ENCODE results near the gene RHBDL1.

The RHBDL1 gene

GRCh38 chr16:637081-638018, 38.1 kb upstream of the RHBDL1 start:
- POLR2A ChIA-PET: interaction anchor here (0.9 to 1.1 kb wide), 2 partner anchors 23 to 100 kb away, joined by 3 read pairs; no protein-coding TSS in a partner anchor
- Histone ChIP-seq H3K36me3 (ENCODE audit: control insufficient read depth in 4 of 4, insufficient read depth in 4 of 4, low read length in 3 of 4) (peaks cover 0 to 22% (median 14%) of the 10 kb centered on the region in 4 experiments), H3K4me1 (ENCODE audit: control extremely low read depth in 1 of 4, control insufficient read depth in 4 of 4, insufficient read depth in 4 of 4, low read length in 3 of 4) (peaks cover 0 to 42% (median 38%) of the 10 kb centered on the region in 4 experiments), H3K27me3 (replicated peaks in 2 of 5; ENCODE audit: control insufficient read depth in 4 of 5, insufficient read depth in 5 of 5, low read length in 4 of 5) (no peaks in the 10 kb centered on the region), H3K9me3 (ENCODE audit: control extremely low read depth in 1 of 5, control insufficient read depth in 4 of 5, insufficient read depth in 2 of 5, low read depth in 1 of 5, low read length in 4 of 5) (no peaks in the 10 kb centered on the region), H3K4me3 (ENCODE audit: control insufficient read depth in 1 of 7, extremely low read depth in 1 of 7, insufficient read depth in 4 of 7, low read depth in 2 of 7, low read length in 6 of 7) (peak overlapping the region; percentile 81 to 96 (median 86)), H3K27ac (ENCODE audit: insufficient read depth in 1 of 2, low read depth in 1 of 2, low read length in 2 of 2, poor library complexity in 1 of 2, severe bottlenecking in 2 of 2) (peak overlapping the region; percentile 75 to 91)
- peak in 2 of 3 donors; percentile 63 to 89 for DNase-seq
- 17% methylated on average over 36 of the region's 53 CpGs for WGBS (ENCODE audit: insufficient coverage)
- CTCF ChIA-PET: interaction anchor here (0.7 to 3.3 kb wide), 6 partner anchors 12 to 52 kb away, joined by 3 to 9 read pairs (median 4); partner anchors contain the start of genes RHOT2 and WDR90

DNA sequence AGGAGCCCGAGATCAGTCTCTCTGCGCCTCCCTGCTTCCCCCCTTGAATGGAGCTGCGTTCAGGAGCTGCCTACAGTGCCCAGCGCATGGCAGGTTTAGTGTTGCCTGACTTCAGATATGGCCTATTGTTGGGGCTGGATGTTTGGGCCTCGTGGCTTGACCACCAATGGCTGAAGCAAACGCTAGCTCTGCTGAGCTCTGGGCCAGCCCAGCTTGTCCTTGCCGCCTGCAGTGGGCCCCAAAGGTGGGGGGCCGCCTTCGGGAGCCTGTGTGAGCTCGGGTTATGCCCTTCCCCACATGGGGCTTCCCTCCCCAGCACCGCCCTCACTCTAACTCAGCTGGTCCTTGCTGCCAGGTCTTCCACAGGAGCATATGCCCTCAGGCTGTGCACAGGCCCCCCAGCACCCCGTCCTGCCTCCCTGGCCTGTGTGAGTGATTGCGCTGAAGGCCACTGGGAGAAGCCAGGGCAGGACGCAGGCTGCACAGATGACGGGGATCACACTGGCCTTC, 37.4 kb upstream of the RHBDL1 start:
- ChIA-PET CTCF (interaction anchor here (3.3 kb wide), 1 partner anchor 22 kb away, joined by 9 read pairs; no protein-coding TSS in a partner anchor), POLR2A (no interaction called here)
- Histone ChIP-seq H3K4me1 (ENCODE audit: control extremely low read depth in 1 of 4, control insufficient read depth in 4 of 4, insufficient read depth in 4 of 4, low read length in 3 of 4) (peaks cover 0 to 49% (median 45%) of the 10 kb centered on the region in 4 experiments), H3K4me3 (ENCODE audit: control insufficient read depth in 1 of 7, extremely low read depth in 1 of 7, insufficient read depth in 4 of 7, low read depth in 2 of 7, low read length in 6 of 7) (no peak overlapping the region), H3K9me3 (ENCODE audit: control extremely low read depth in 1 of 5, control insufficient read depth in 4 of 5, insufficient read depth in 2 of 5, low read depth in 1 of 5, low read length in 4 of 5) (no peaks in the 10 kb centered on the region), H3K36me3 (ENCODE audit: control insufficient read depth in 4 of 4, insufficient read depth in 4 of 4, low read length in 3 of 4) (peaks cover 0 to 14% (median 11%) of the 10 kb centered on the region in 4 experiments), H3K27ac (ENCODE audit: insufficient read depth in 1 of 2, low read depth in 1 of 2, low read length in 2 of 2, poor library complexity in 1 of 2, severe bottlenecking in 2 of 2) (no peak overlapping the region), H3K27me3 (replicated peaks in 2 of 5; ENCODE audit: control insufficient read depth in 4 of 5, insufficient read depth in 5 of 5, low read length in 4 of 5) (no peaks in the 10 kb centered on the region)
- DNase-seq: no peak
- WGBS (ENCODE audit: insufficient coverage): 94% methylated on average over 10 of the region's 15 CpGs

- no peak overlapping the region for H3K4me3 ChIP-seq (ENCODE audit: control insufficient read depth in 1 of 7, extremely low read depth in 1 of 7, insufficient read depth in 4 of 7, low read depth in 2 of 7, low read length in 6 of 7)
- H3K27ac ChIP-seq (ENCODE audit: insufficient read depth in 1 of 2, low read depth in 1 of 2, low read length in 2 of 2, poor library complexity in 1 of 2, severe bottlenecking in 2 of 2): no peak overlapping the region
- CTCF ChIA-PET: interaction anchor here (3.3 kb wide), 1 partner anchor 21 kb away, joined by 9 read pairs; no protein-coding TSS in a partner anchor
- no peak for DNase-seq
- H3K4me1 ChIP-seq (ENCODE audit: control extremely low read depth in 1 of 4, control insufficient read depth in 4 of 4, insufficient read depth in 4 of 4, low read length in 3 of 4): peaks cover 0 to 52% (median 46%) of the 10 kb centered on the region in 4 experiments
- H3K27me3 ChIP-seq (replicated peaks in 2 of 5; ENCODE audit: control insufficient read depth in 4 of 5, insufficient read depth in 5 of 5, low read length in 4 of 5): no peaks in the 10 kb centered on the region
- WGBS (ENCODE audit: insufficient coverage): 98% methylated on average over 6 of the region's 9 CpGs
- H3K9me3 ChIP-seq (ENCODE audit: control extremely low read depth in 1 of 5, control insufficient read depth in 4 of 5, insufficient read depth in 2 of 5, low read depth in 1 of 5, low read length in 4 of 5): no peaks in the 10 kb centered on the region
- POLR2A ChIA-PET: no interaction called here
- peaks cover 0 to 7% (median 5%) of the 10 kb centered on the region in 4 experiments for H3K36me3 ChIP-seq (ENCODE audit: control insufficient read depth in 4 of 4, insufficient read depth in 4 of 4, low read length in 3 of 4)
Measured at GRCh38 chr16:638836-639235, 36.6 kb upstream of the RHBDL1 start.

GRCh38 chr16:640614-641013, 34.9 kb upstream of the RHBDL1 start:
- no peak for DNase-seq
- Histone ChIP-seq H3K36me3 (ENCODE audit: control insufficient read depth in 4 of 4, insufficient read depth in 4 of 4, low read length in 3 of 4) (no peaks in the 10 kb centered on the region), H3K27ac (ENCODE audit: insufficient read depth in 1 of 2, low read depth in 1 of 2, low read length in 2 of 2, poor library complexity in 1 of 2, severe bottlenecking in 2 of 2) (peak overlapping the region in 1 of 2 experiments; percentile 73), H3K4me1 (ENCODE audit: control extremely low read depth in 1 of 4, control insufficient read depth in 4 of 4, insufficient read depth in 4 of 4, low read length in 3 of 4) (peaks cover 0 to 43% (median 37%) of the 10 kb centered on the region in 4 experiments), H3K27me3 (replicated peaks in 2 of 5; ENCODE audit: control insufficient read depth in 4 of 5, insufficient read depth in 5 of 5, low read length in 4 of 5) (no peaks in the 10 kb centered on the region), H3K9me3 (ENCODE audit: control extremely low read depth in 1 of 5, control insufficient read depth in 4 of 5, insufficient read depth in 2 of 5, low read depth in 1 of 5, low read length in 4 of 5) (no peaks in the 10 kb centered on the region), H3K4me3 (ENCODE audit: control insufficient read depth in 1 of 7, extremely low read depth in 1 of 7, insufficient read depth in 4 of 7, low read depth in 2 of 7, low read length in 6 of 7) (peak overlapping the region in 2 of 7 experiments; percentile 75 to 79)
- CTCF ChIA-PET: no interaction called here
- POLR2A ChIA-PET: no interaction called here
- 100% methylated on average over 1 of the region's 5 CpGs for WGBS (ENCODE audit: insufficient coverage)

GRCh38 chr16:641326-642188, 33.9 kb upstream of the RHBDL1 start, which contains the start of gene MCRIP2:
MCRIP2 (plus strand) TSS chr16:641828; CDS start chr16:641992, 164 bp downstream.
- 0% methylated on average over 42 of the region's 81 CpGs for WGBS (ENCODE audit: insufficient coverage)
- Histone ChIP-seq H3K9me3 (ENCODE audit: control extremely low read depth in 1 of 5, control insufficient read depth in 4 of 5, insufficient read depth in 2 of 5, low read depth in 1 of 5, low read length in 4 of 5) (no peaks in the 10 kb centered on the region), H3K27ac (ENCODE audit: insufficient read depth in 1 of 2, low read depth in 1 of 2, low read length in 2 of 2, poor library complexity in 1 of 2, severe bottlenecking in 2 of 2) (peak within 1 kb of the TSS in 1 of 2 experiments; percentile 73), H3K27me3 (replicated peaks in 2 of 5; ENCODE audit: control insufficient read depth in 4 of 5, insufficient read depth in 5 of 5, low read length in 4 of 5) (no peaks in the 10 kb centered on the region), H3K36me3 (ENCODE audit: control insufficient read depth in 4 of 4, insufficient read depth in 4 of 4, low read length in 3 of 4) (peaks cover 0 to 4% (median 0%) of the 10 kb centered on the region in 4 experiments), H3K4me3 (ENCODE audit: control insufficient read depth in 1 of 7, extremely low read depth in 1 of 7, insufficient read depth in 4 of 7, low read depth in 2 of 7, low read length in 6 of 7) (peak within 1 kb of the TSS; percentile 39 to 79 (median 69)), H3K4me1 (ENCODE audit: control extremely low read depth in 1 of 4, control insufficient read depth in 4 of 4, insufficient read depth in 4 of 4, low read length in 3 of 4) (peaks cover 0 to 36% (median 32%) of the 10 kb centered on the region in 4 experiments)
- DNase-seq: peak; percentile 37 to 57 (median 51)
- ChIA-PET CTCF (interaction anchor here (1.6 kb wide), 1 partner anchor 21 kb away, joined by 3 read pairs; no protein-coding TSS in a partner anchor), POLR2A (no interaction called here)

DNA sequence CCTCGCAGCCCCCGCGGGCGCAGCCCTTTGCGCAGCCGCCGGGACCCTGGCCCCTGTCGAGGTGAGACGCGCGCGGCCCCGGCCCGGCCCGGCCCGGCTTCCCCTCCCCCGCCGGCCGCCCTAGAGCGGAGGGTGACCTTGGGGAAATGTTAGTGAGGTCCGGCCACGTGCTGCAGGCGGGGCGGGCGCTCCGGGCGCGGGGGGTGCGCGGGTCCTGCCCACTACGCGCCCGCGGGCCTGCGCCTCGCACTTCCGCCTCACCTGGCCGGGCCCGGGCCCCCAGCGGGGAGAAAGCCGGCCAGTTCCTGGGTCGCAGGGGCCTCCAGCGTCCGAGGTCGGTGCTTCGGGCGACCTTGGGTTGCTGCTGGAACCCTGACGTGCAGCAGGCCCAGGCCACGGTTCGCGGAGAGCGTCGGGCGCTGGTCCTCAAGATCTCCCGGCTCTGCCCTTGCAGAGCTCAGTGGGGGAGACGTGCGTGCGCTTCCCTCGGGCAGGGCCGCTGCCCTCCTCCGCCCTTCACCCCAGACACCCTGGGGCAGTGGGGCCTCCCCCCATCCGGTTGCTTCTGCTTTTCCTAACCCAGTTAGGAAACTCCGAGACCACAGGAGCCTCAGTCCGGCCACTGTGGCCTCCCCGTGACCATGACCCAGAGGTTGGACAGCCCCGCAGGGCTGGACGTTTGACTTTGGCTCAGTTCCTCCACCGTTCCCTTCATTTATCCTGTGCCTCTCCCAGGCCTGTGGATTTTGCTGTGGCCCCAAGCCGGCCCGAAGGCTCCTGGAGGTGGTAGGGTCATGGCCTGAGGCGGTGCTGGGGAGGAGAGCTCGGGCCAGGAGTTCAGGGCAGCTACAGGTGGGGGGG, 33.1 kb upstream of the RHBDL1 start:
- H3K9me3 ChIP-seq (ENCODE audit: control extremely low read depth in 1 of 5, control insufficient read depth in 4 of 5, insufficient read depth in 2 of 5, low read depth in 1 of 5, low read length in 4 of 5): no peaks in the 10 kb centered on the region
- CTCF ChIA-PET: interaction anchor here (1.2 to 1.6 kb wide), 2 partner anchors 20 to 26 kb away, joined by 3 read pairs; partner anchors contain the start of gene RHOT2
- WGBS (ENCODE audit: insufficient coverage): 2% methylated on average over 45 of the region's 72 CpGs
- peak in 2 of 3 donors; percentile 25 to 35 for DNase-seq
- no peaks in the 10 kb centered on the region for H3K27me3 ChIP-seq (replicated peaks in 2 of 5; ENCODE audit: control insufficient read depth in 4 of 5, insufficient read depth in 5 of 5, low read length in 4 of 5)
- peaks cover 0 to 35% (median 32%) of the 10 kb centered on the region in 4 experiments for H3K4me1 ChIP-seq (ENCODE audit: control extremely low read depth in 1 of 4, control insufficient read depth in 4 of 4, insufficient read depth in 4 of 4, low read length in 3 of 4)
- H3K4me3 ChIP-seq (ENCODE audit: control insufficient read depth in 1 of 7, extremely low read depth in 1 of 7, insufficient read depth in 4 of 7, low read depth in 2 of 7, low read length in 6 of 7): peak overlapping the region; percentile 39 to 79 (median 69)
- peaks cover 0 to 12% (median 0%) of the 10 kb centered on the region in 4 experiments for H3K36me3 ChIP-seq (ENCODE audit: control insufficient read depth in 4 of 4, insufficient read depth in 4 of 4, low read length in 3 of 4)
- no peak overlapping the region for H3K27ac ChIP-seq (ENCODE audit: insufficient read depth in 1 of 2, low read depth in 1 of 2, low read length in 2 of 2, poor library complexity in 1 of 2, severe bottlenecking in 2 of 2)
- POLR2A ChIA-PET: no interaction called here

Data from common myeloid progenitor, CD34-positive (primary cell).